SK-MEL-5 (cell line): ENCODE data around the gene SCLY. TPM values are rescaled to one million over a fixed set of nuclear protein-coding genes. Genes with fewer than 3 reads are reported as not detected.

Source experiments
- DNase-seq: peaks from one replicate; pipeline ENCODE4 v3.0.0-alpha.2; 2016; ENCODE audit warnings: low read depth, low spot score
- in situ Hi-C: cut with HindIII; loops from 2 replicates; pipeline ENCODE4 v1.10.0; 2016; ENCODE audit warnings: low sequenced_read_pairs, high pct_unique_total_duplicates, low pct_unique_long_range_greater_than_20kb
- total RNA-seq: library from RNA; depleted of rRNA; stranded (reverse); fragments of >200 nt; shearing (Covaris generic); gene quantifications from 2 replicates; pipeline ENCODE4 v1.2.3, GENCODE V29; 2014

The SCLY gene
- total RNA-seq, 1 experiment from 2014 or later = 64.8 TPM

- in situ Hi-C loops = no loop called here
These were observed 77.8 kb downstream of the SCLY start, which contains the start of gene KLHL30 for GRCh38 chr2:238138331-238139195. KLHL30 (plus strand) TSS chr2:238138668; CDS start chr2:238140755, 2,087 bp downstream.

GRCh38 chr2:238139196-238140039 lies 78.6 kb downstream of the SCLY start:
- no peak for DNase-seq
- in situ Hi-C loops = no loop called here

More at GRCh38 chr2:238138331-238139195, 77.8 kb downstream of the SCLY start, which contains the start of gene KLHL30:
- no peak for DNase-seq

- in situ Hi-C loops = no loop called here
- DNase-seq = no peak
These were observed 79.2 kb downstream of the SCLY start for GRCh38 chr2:238140040-238140439.

- in situ Hi-C loops = no loop called here
- no peak for DNase-seq
These were observed 80.1 kb downstream of the SCLY start for GRCh38 chr2:238140721-238141540.

GRCh38 chr2:238141541-238142318 lies 80.9 kb downstream of the SCLY start:
- in situ Hi-C loops = no loop called here
- DNase-seq = no peak

GRCh38 chr2:238142382-238143205 lies 81.8 kb downstream of the SCLY start:
- DNase-seq = no peak

GRCh38 chr2:238143239-238143951 lies 82.6 kb downstream of the SCLY start:
- in situ Hi-C loops = no loop called here
- no peak for DNase-seq

More at GRCh38 chr2:238142382-238143205, 81.8 kb downstream of the SCLY start:
- in situ Hi-C loops = no loop called here

- in situ Hi-C loops = no loop called here
- DNase-seq = no peak
These were observed 83.5 kb downstream of the SCLY start for GRCh38 chr2:238144262-238144661.

GRCh38 chr2:238145046-238145445 lies 84.2 kb downstream of the SCLY start:
- in situ Hi-C loops = no loop called here
- no peak for DNase-seq

- in situ Hi-C loops = no loop called here
- no peak for DNase-seq
These were observed 85.0 kb downstream of the SCLY start for GRCh38 chr2:238145851-238146250.

- in situ Hi-C loops = no loop called here
- DNase-seq = no peak
These were observed 86.2 kb downstream of the SCLY start for GRCh38 chr2:238146884-238147544.

- in situ Hi-C loops = no loop called here
- DNase-seq = no peak
These were observed 88.2 kb downstream of the SCLY start for GRCh38 chr2:238148981-238149380.
